ENCODE results near the gene TNFRSF8. TPM values are rescaled to one million over a fixed set of nuclear protein-coding genes. Genes with fewer than 3 reads are reported as not detected.

TNFRSF8 gene
- total RNA-seq, 2 donors from 2014 or later = 0.16 to 0.47 TPM

DNA sequence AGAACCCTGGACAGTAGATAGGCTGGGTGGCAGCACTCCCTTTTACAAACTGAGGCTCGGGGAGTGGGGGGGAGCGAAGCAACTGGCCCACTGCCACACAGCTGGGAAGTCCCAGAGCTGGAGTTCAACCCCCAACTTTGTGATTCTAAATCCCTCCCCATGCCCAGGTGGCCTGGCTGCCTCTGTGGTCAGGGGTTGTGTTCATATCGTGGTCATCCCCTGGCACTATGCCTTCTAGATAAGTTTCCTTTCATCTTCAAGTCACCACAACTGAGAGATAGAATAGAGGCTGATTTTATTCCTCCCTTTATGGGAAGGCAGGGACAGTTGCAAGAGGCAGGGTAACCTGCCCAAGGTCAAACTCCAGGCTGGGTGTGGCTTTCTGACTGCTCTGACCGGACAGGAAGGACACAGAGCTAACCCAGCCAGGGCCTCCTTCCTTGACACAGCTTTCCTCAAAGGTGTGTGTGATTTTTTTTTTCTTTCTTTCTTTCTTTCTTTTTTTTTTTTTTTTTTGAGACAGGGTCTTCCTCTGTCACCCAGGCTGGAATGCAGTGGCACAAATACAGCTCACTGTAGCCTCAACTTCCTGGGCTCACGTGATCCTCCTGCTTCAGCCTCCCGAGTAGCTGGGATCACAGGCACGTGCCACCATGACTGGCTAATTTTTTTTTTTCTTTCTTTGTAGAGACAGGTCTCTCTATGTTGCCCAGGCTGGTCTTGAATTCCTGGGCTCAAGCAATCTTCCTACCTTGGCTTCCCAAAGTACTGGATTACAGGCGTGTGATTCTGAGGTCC lies 85.3 kb downstream of the TNFRSF8 start:
- Histone ChIP-seq H3K4me3 (no peak overlapping the region), H3K27ac (peak overlapping the region; percentile 89), H3K9me3 (no peaks in the 10 kb centered on the region), H3K27me3 (no peaks in the 10 kb centered on the region), H3K4me1 (peaks cover 31% of the 10 kb centered on the region), H3K9ac (ENCODE audit: low read depth in 2 of 2, low read length in 2 of 2) (peak overlapping the region; percentile 21 to 29), H3K36me3 (no peaks in the 10 kb centered on the region)
- TF ChIP-seq, protein P1, sequence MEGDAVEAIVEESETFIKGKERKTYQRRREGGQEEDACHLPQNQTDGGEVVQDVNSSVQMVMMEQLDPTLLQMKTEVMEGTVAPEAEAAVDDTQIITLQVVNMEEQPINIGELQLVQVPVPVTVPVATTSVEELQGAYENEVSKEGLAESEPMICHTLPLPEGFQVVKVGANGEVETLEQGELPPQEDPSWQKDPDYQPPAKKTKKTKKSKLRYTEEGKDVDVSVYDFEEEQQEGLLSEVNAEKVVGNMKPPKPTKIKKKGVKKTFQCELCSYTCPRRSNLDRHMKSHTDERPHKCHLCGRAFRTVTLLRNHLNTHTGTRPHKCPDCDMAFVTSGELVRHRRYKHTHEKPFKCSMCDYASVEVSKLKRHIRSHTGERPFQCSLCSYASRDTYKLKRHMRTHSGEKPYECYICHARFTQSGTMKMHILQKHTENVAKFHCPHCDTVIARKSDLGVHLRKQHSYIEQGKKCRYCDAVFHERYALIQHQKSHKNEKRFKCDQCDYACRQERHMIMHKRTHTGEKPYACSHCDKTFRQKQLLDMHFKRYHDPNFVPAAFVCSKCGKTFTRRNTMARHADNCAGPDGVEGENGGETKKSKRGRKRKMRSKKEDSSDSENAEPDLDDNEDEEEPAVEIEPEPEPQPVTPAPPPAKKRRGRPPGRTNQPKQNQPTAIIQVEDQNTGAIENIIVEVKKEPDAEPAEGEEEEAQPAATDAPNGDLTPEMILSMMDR (IDR thresholded peaks at IDR 0.05) = no peak
- peak; percentile 93 for DNase-seq
- intact Hi-C loops (cut with DNase I) = no loop called here

DNA sequence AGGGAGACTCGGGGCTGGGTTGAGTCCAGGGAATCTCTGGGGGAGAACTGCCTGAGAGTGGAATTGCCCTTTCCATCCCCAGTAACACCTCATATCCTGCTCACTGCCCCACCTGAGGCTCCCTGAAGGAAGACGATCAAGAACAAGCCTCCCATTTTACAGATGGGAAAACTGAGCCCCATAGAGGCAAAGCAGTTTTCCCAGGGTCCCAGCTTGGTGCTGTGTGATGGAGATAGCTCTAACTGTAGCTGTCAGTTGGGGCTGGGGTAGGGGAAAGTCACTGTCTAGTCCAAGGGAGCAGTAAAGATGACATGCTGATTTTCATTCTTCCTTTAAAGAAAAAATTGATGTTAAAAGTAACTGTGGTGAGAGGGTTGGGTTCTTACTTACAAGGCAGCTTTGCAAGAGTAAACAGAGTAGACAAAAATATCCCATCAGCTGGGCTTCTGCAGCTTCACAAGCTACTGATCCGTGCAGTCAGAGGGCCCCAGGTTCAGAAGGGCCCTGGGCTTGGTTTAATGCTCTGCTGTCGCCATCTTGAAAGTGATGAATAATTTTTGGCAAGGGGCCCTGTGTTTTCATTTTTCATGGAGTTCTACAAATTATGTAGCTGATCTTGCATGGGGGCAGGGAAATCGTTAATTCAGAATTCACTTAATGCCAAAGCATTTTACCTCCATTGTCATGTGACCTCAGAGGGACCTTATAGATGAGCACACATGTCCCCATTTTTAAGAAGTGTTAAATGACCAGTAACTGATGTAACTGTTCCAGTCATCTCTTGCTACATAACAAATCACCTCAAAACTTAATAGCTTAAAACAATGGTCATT lies 86.1 kb downstream of the TNFRSF8 start:
- no peaks in the 10 kb centered on the region for H3K36me3 ChIP-seq
- H3K9me3 ChIP-seq = no peaks in the 10 kb centered on the region
- no peak for DNase-seq
- peak overlapping the region; percentile 89 for H3K27ac ChIP-seq
- TF ChIP-seq, protein P1 (IDR thresholded peaks at IDR 0.05) = no peak
- peak overlapping the region in 1 of 2 donors; percentile 21 for H3K9ac ChIP-seq (ENCODE audit: low read depth in 2 of 2, low read length in 2 of 2)
- no peaks in the 10 kb centered on the region for H3K27me3 ChIP-seq
- H3K4me1 ChIP-seq = peaks cover 28% of the 10 kb centered on the region
- intact Hi-C loops (cut with DNase I) = no loop called here
- no peak overlapping the region for H3K4me3 ChIP-seq

DNA sequence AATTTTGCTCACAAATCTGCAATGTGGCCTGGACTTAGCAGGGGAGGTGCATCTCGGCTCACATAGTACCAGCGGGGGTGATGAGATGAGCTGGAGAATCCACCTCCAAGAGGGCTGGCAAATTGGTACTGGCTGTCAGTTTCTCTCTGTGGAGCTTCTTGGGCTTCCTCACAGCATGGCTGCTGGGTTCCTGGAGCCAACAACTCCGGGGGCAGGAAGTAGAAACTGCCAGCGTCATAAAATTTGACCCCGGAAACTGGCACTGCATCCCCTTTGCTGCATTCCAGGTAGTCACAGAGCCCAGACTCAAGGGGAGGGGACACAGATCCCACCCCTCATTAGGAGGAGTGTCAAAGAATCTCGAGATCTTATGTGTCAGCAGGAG lies 86.7 kb downstream of the TNFRSF8 start:
- H3K9me3 ChIP-seq = no peaks in the 10 kb centered on the region
- peak overlapping the region; percentile 56 for H3K27ac ChIP-seq
- H3K36me3 ChIP-seq = no peaks in the 10 kb centered on the region
- peaks cover 23% of the 10 kb centered on the region for H3K4me1 ChIP-seq
- H3K4me3 ChIP-seq = no peak overlapping the region
- intact Hi-C loops (cut with DNase I) = no loop called here
- H3K9ac ChIP-seq (ENCODE audit: low read depth in 2 of 2, low read length in 2 of 2) = no peak overlapping the region
- TF ChIP-seq, protein P1 (IDR thresholded peaks at IDR 0.05) = no peak
- no peaks in the 10 kb centered on the region for H3K27me3 ChIP-seq
- no peak for DNase-seq

DNA sequence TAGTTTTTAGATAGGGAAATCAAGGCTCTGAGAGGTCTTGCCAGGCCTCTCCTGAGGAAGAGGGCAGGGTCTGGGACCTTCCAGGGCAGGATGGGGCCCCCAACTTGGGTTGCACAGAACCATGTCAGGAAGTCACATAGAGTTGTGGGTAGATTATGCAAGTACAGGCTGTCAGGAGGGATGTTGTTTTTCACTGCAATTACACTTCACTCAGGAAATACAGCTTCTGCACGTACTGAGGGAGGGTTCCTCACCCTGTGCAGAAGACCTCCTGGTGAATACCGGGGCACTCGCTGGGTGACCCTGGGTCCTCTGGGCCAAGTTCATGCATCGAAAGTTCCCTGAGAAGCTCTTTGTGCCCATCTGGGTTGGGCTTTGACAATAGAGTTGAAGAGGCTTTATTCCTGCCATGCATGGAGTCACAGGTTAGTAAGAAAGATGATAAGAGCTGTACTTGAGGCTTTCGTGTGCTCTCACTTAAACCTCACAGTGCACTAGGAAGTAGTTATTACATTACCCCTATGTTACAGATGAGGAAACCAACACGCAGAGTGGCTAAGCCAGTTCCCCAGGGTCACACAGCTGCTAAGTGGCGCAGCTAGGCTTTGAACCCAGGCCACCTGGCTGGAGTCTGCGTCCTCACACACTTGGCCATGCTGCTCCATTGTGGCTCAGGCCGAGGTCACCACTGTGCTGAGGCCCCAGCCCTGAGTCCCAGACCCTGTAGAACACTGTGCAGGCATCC lies 87.5 kb downstream of the TNFRSF8 start:
- intact Hi-C loops (cut with DNase I) = no loop called here
- Histone ChIP-seq H3K27ac (peak overlapping the region; percentile 56), H3K36me3 (no peaks in the 10 kb centered on the region), H3K27me3 (no peaks in the 10 kb centered on the region), H3K4me1 (peaks cover 20% of the 10 kb centered on the region), H3K9me3 (no peaks in the 10 kb centered on the region), H3K4me3 (no peak overlapping the region), H3K9ac (ENCODE audit: low read depth in 2 of 2, low read length in 2 of 2) (peak overlapping the region in 1 of 2 donors; percentile 28)
- TF ChIP-seq, protein P1 (IDR thresholded peaks at IDR 0.05) = no peak
- no peak for DNase-seq

DNA sequence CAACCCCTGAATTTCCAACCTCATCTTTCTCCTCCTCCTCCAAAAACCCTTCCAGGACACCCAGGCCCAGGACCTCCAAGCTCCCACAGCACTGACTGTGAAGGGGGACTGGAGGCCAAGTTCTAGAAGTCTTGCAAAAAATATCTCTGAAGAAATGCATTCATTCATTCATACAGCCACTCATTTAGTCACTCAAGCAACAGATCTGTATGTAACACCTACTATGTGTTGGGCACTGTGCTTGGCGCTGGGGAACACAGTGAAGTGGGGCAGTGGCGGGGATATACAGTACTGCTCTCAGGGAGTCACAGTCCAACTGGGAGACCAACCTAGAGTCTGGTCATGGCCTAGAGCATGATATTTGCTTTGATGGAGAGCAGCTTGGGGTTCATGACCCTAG lies 88.4 kb downstream of the TNFRSF8 start:
- intact Hi-C loops (cut with DNase I) = no loop called here
- no peaks in the 10 kb centered on the region for H3K9me3 ChIP-seq
- H3K4me3 ChIP-seq = no peak overlapping the region
- no peak for DNase-seq
- H3K36me3 ChIP-seq = no peaks in the 10 kb centered on the region
- peak overlapping the region; percentile 56 for H3K27ac ChIP-seq
- H3K9ac ChIP-seq (ENCODE audit: low read depth in 2 of 2, low read length in 2 of 2) = no peak overlapping the region
- TF ChIP-seq, protein P1 (IDR thresholded peaks at IDR 0.05) = no peak
- H3K27me3 ChIP-seq = no peaks in the 10 kb centered on the region
- H3K4me1 ChIP-seq = peaks cover 20% of the 10 kb centered on the region
